PC-9 (cell line): Measurements from ENCODE around the gene LACTB.

Source experiments
- CTCF ChIP-seq: fragments of 200-600 bp; sonication (generic); conservative IDR thresholded peaks from 2 replicates; pipeline ENCODE4 v1.6.1; 2017; ENCODE audit warnings: mixed run types, antibody characterized with exemption, mild to moderate bottlenecking, moderate library complexity
- EZH2 ChIP-seq: fragments of 200-600 bp; sonication (generic); IDR thresholded peaks from 2 replicates; pipeline ENCODE4 v1.8.0; 2017; ENCODE audit warnings: antibody characterized with exemption, low read depth

- TF ChIP-seq EZH2, result no peak
- no peak for TF ChIP-seq CTCF
Observed at GRCh38 chr15:63133786-63134185, 12.1 kb downstream of the LACTB start.
